Measurements from ENCODE around the gene SPATS1. TPM values are rescaled to one million over a fixed set of nuclear protein-coding genes. Genes with fewer than 3 reads are reported as not detected.

Gene SPATS1
- total and polyA plus RNA-seq, 10 donors, result not detected

DNA sequence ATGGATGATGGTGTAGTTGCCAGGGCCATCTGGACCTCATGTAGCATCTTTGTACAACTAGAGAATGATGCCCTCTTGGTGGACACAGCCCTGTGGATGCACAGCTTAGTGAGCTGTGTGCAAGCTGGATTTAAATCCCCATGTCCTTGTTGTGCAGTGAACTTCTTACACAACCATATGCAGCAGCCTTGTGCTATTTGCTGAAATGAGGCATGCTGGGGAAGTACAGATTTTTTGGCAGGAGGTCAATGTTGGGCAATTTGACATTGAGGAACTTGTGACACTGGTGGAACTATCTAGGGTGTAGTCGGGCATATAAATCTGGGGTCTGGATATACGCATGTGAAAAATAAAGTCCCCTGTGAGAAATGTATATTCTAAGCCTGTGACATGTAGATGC, 39.3 kb downstream of the SPATS1 start:
- no peaks in the 10 kb centered on the region for H3K27me3 ChIP-seq (replicated peaks in 1 of 7)
- DNase-seq, result no peak
- no peaks in the 10 kb centered on the region for H3K9me3 ChIP-seq
- no peaks in the 10 kb centered on the region for H3K36me3 ChIP-seq
- WGBS, 5 donors, result 35 to 78% (median 49%) methylated on average over 2 of the region's 2 CpGs
- intact Hi-C loops (cut with DNase I; ENCODE audit: low total_unique reads), result no loop called here
- H3K4me1 ChIP-seq, result peaks cover 0 to 15% (median 4%) of the 10 kb centered on the region in 6 donors
- no peak overlapping the region for H3K4me3 ChIP-seq
- H3K27ac ChIP-seq, result peak overlapping the region in 4 of 8 donors; percentile 3 to 57 (median 56)
- TF ChIP-seq POLR2AphosphoS5 (IDR thresholded peaks at IDR 0.05), result peak in 1 of 3 donors; percentile 75
- TF ChIP-seq, protein P1, sequence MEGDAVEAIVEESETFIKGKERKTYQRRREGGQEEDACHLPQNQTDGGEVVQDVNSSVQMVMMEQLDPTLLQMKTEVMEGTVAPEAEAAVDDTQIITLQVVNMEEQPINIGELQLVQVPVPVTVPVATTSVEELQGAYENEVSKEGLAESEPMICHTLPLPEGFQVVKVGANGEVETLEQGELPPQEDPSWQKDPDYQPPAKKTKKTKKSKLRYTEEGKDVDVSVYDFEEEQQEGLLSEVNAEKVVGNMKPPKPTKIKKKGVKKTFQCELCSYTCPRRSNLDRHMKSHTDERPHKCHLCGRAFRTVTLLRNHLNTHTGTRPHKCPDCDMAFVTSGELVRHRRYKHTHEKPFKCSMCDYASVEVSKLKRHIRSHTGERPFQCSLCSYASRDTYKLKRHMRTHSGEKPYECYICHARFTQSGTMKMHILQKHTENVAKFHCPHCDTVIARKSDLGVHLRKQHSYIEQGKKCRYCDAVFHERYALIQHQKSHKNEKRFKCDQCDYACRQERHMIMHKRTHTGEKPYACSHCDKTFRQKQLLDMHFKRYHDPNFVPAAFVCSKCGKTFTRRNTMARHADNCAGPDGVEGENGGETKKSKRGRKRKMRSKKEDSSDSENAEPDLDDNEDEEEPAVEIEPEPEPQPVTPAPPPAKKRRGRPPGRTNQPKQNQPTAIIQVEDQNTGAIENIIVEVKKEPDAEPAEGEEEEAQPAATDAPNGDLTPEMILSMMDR (IDR thresholded peaks at IDR 0.05 in 8 of 11, conservative IDR thresholded peaks at IDR 0.05 in 3 of 11), result no peak

GRCh38 chr6:44386364-44386928, 44.0 kb downstream of the SPATS1 start:
- DNase-seq, result no peak
- H3K9me3 ChIP-seq, result no peaks in the 10 kb centered on the region
- H3K27me3 ChIP-seq (replicated peaks in 1 of 7), result no peaks in the 10 kb centered on the region
- peak overlapping the region in 7 of 8 donors; percentile 96 to 99 (median 98) for H3K27ac ChIP-seq
- WGBS, 5 donors, result 67 to 82% (median 70%) methylated on average over 6 of the region's 6 CpGs
- intact Hi-C loops (cut with DNase I; ENCODE audit: low total_unique reads), result no loop called here
- H3K36me3 ChIP-seq, result peaks cover 0 to 14% (median 2%) of the 10 kb centered on the region in 6 donors
- peaks cover 22 to 44% (median 36%) of the 10 kb centered on the region in 6 donors for H3K4me1 ChIP-seq
- TF ChIP-seq POLR2A (IDR thresholded peaks at IDR 0.05) (no peak), POLR2AphosphoS5 (IDR thresholded peaks at IDR 0.05) (no peak)
- TF ChIP-seq, protein P1 (IDR thresholded peaks at IDR 0.05 in 8 of 11, conservative IDR thresholded peaks at IDR 0.05 in 3 of 11), result no peak
- H3K4me3 ChIP-seq, result peak overlapping the region in 6 of 8 donors; percentile 70 to 97 (median 79)

- Histone ChIP-seq H3K36me3 (peaks cover 0 to 19% (median 6%) of the 10 kb centered on the region in 6 donors), H3K4me3 (peak overlapping the region; percentile 56 to 97 (median 79)), H3K4me1 (peaks cover 22 to 45% (median 37%) of the 10 kb centered on the region in 6 donors), H3K27ac (peak overlapping the region; percentile 92 to 99 (median 98)), H3K27me3 (replicated peaks in 1 of 7) (no peaks in the 10 kb centered on the region), H3K9me3 (no peaks in the 10 kb centered on the region)
- 7 to 18% (median 10%) methylated on average over 8 of the region's 8 CpGs for WGBS, 5 donors
- no peak for DNase-seq
- intact Hi-C loops (cut with DNase I; ENCODE audit: low total_unique reads), result no loop called here
- TF ChIP-seq, protein P1 (IDR thresholded peaks at IDR 0.05 in 8 of 11, conservative IDR thresholded peaks at IDR 0.05 in 3 of 11), result no peak
- TF ChIP-seq POLR2A (IDR thresholded peaks at IDR 0.05) (no peak), POLR2AphosphoS5 (IDR thresholded peaks at IDR 0.05) (no peak)
Measured at GRCh38 chr6:44386929-44387345, 44.5 kb downstream of the SPATS1 start.

GRCh38 chr6:44387346-44388134, 45.1 kb downstream of the SPATS1 start, which contains the start of gene CDC5L:
Gene CDC5L (plus strand): TSS chr6:44387706. CDS start chr6:44387824, 118 bp downstream.
- DNase-seq, result peak; percentile 95
- H3K4me3 ChIP-seq, result peak within 1 kb of the TSS; percentile 56 to 97 (median 79)
- 0% methylated on average over 32 to 56 of the region's 56 CpGs for WGBS, 5 donors
- TF ChIP-seq, protein P1 (IDR thresholded peaks at IDR 0.05 in 8 of 11, conservative IDR thresholded peaks at IDR 0.05 in 3 of 11), result peak in 2 of 11 experiments; percentile 41 to 42
- TF ChIP-seq POLR2AphosphoS5 (IDR thresholded peaks at IDR 0.05) (peak; percentile 90 to 99 (median 95)), POLR2A (IDR thresholded peaks at IDR 0.05) (peak in 2 of 3 donors; percentile 46 to 78)
- intact Hi-C loops (cut with DNase I; ENCODE audit: low total_unique reads), result no loop called here
- peaks cover 0 to 25% (median 12%) of the 10 kb centered on the region in 6 donors for H3K36me3 ChIP-seq
- no peaks in the 10 kb centered on the region for H3K27me3 ChIP-seq (replicated peaks in 1 of 7)
- peaks cover 22 to 47% (median 34%) of the 10 kb centered on the region in 6 donors for H3K4me1 ChIP-seq
- H3K9me3 ChIP-seq, result no peaks in the 10 kb centered on the region
- H3K27ac ChIP-seq, result peak within 1 kb of the TSS; percentile 92 to 99 (median 98)
